HepG2 (cell line): ENCODE results near the gene ABCD2. TPM values are rescaled to one million over a fixed set of nuclear protein-coding genes. Genes with fewer than 3 reads are reported as not detected.
"Not testable (repeated sequence)": the region's sequence is repeated elsewhere in the genome, so short reads cannot be mapped to it uniquely, and the experiment has no call there.

Source experiments
- ATAC-seq: fragments of 200-7000 bp; cut with Tn5 transposase; 3 replicates; pipeline ENCODE4 v1.9.1; 2020; ENCODE audit warnings: mild to moderate bottlenecking, moderate library complexity
- BruUV-seq: library from RNA; stranded (reverse); fragments of 400-500 nt; replicated peaks from 2 replicates; lab custom pipeline; 2021; lab: Mats Ljungman, UMichigan
- CTCF ChIA-PET: fragments of 300-600 bp; formaldehyde crosslinking; extraction: SDS; loops from one replicate; lab custom pipeline; 2021; ENCODE audit warnings: low total read pairs, inconsistent platforms, low intra/inter-chr PET ratio; lab: Yijun Ruan, JAX
- POLR2A ChIA-PET: fragments of 350-600 bp; sonication (Branson Sonifier 250); formaldehyde crosslinking; loops from one replicate; lab custom pipeline; 2020; ENCODE audit warnings: antibody characterized with exemption, inconsistent platforms; lab: Yijun Ruan, JAX
- DNase-seq: peaks from one replicate; pipeline ENCODE4 v3.0.0-alpha.2; 2015; ENCODE audit warnings: low spot score
- FAIRE-seq: peaks from 3 replicates; lab custom pipeline; 2011; peaks lifted over from hg19 to GRCh38; lab: Jason Lieb, UNC
- H2AFZ ChIP-seq: one replicate; pipeline ENCODE4 v1.6.1; 2011; ENCODE audit warnings: low read length, inconsistent platforms
- H3K27ac ChIP-seq: fragments of 300-600 bp; 3 replicates; pipeline ENCODE4 v1.8.0; 2011; ENCODE audit warnings: mixed run types, mild to moderate bottlenecking, mixed read lengths, low read length, inconsistent platforms; ENCODE audit not compliant: insufficient read depth; ENCODE audit errors: extremely low read length
- H3K27me3 ChIP-seq, 2 experiments: fragments of 200-600 bp in 1 of 2; 2 replicates in 1 of 2; 3 replicates in 1 of 2; pipeline versions ENCODE4 v1.6.0 to v1.8.0; 2011; ENCODE audit warnings: low read length in 2 of 2, mild to moderate bottlenecking in 2 of 2, moderate library complexity in 2 of 2, inconsistent platforms in 1 of 2; ENCODE audit not compliant: insufficient read depth in 2 of 2, control insufficient read depth in 1 of 2
- H3K36me3 ChIP-seq, 2 experiments: fragments of 200-600 bp in 1 of 2; replicated peaks in 1 of 2; 2 replicates in 1 of 2; 3 replicates in 1 of 2; pipeline versions ENCODE4 v1.5.1 to v1.8.0; 2011; ENCODE audit warnings: low read length in 2 of 2, inconsistent platforms in 1 of 2; ENCODE audit not compliant: insufficient read depth in 2 of 2, control insufficient read depth in 1 of 2
- H3K4me1 ChIP-seq: 2 replicates; pipeline ENCODE4 v1.5.1; 2012; ENCODE audit warnings: low read length, inconsistent platforms; ENCODE audit not compliant: insufficient read depth
- H3K4me2 ChIP-seq: 2 replicates; pipeline ENCODE4 v1.6.0; 2011; ENCODE audit warnings: low read depth, low read length, inconsistent platforms
- H3K4me3 ChIP-seq, 3 experiments: fragments of 200-600 bp in 1 of 3; sonication (generic), shearing (Covaris generic) in 1 of 3; replicated peaks in 1 of 3; 2 replicates each; pipeline ENCODE4 v1.5.1; 2011 to 2016; ENCODE audit warnings: low read length in 3 of 3, inconsistent platforms in 2 of 3, low read depth in 2 of 3, mild to moderate bottlenecking in 2 of 3, control low read depth in 1 of 3, mixed read lengths in 1 of 3; ENCODE audit not compliant: insufficient read depth in 1 of 3
- H3K79me2 ChIP-seq: one replicate; pipeline ENCODE4 v1.6.1; 2011; ENCODE audit warnings: low read length, inconsistent platforms; ENCODE audit not compliant: insufficient read depth
- H3K9ac ChIP-seq: 2 replicates; pipeline ENCODE4 v1.6.0; 2011; ENCODE audit warnings: mild to moderate bottlenecking, low read depth, low read length, inconsistent platforms; ENCODE audit not compliant: insufficient read depth
- H3K9me3 ChIP-seq: 2 replicates; pipeline ENCODE4 v1.5.1; 2012; ENCODE audit warnings: mild to moderate bottlenecking, low read length
- H4K20me1 ChIP-seq: 2 replicates; pipeline ENCODE4 v1.6.0; 2011; ENCODE audit warnings: inconsistent platforms, mild to moderate bottlenecking, low read length, moderate library complexity; ENCODE audit not compliant: insufficient read depth
- MYC ChIP-seq: sonication (generic); formaldehyde crosslinking; IDR thresholded peaks from 2 replicates; pipeline ENCODE4 v1.9.0; 2021; ENCODE audit warnings: missing genetic modification reagents, borderline replicate concordance
- ZKSCAN8 ChIP-seq: IDR thresholded peaks from 2 replicates; pipeline ENCODE4 v1.6.1; 2016; ENCODE audit warnings: borderline replicate concordance, missing genetic modification reagents, missing compliant biosample characterization
- ZNF17 ChIP-seq: sonication (generic); formaldehyde crosslinking; IDR thresholded peaks from 2 replicates; pipeline ENCODE4 v1.5.0; 2020; ENCODE audit warnings: mild to moderate bottlenecking, missing genetic modification reagents
- ZNF878 ChIP-seq: sonication (generic); formaldehyde crosslinking; IDR thresholded peaks from 2 replicates; pipeline ENCODE4 v1.8.1; 2023; ENCODE audit warnings: mild to moderate bottlenecking, missing genetic modification reagents, moderate library complexity
- WGBS: methylation state at CpG from one replicate; pipeline ENCODE4 v1.1.6; 2017; ENCODE audit warnings: low lambda C conversion rate; 5-methylcytosine and 5-hydroxymethylcytosine counted together
- in situ Hi-C: cut with HindIII; loops from 2 replicates; pipeline ENCODE4 v1.10.0; 2017; ENCODE audit warnings: low pct_unique_long_range_greater_than_20kb; ENCODE audit not compliant: extremely low pct_ligation_motif_present
- intact Hi-C: fragments of 100-400 bp; cut with micrococcal nuclease; formaldehyde crosslinking; loops from one replicate; pipeline ENCODE4 v1.10.0; 2022; ENCODE audit not compliant: unreplicated experiment
- polyA plus RNA-seq, 8 experiments: library from polyadenylated mRNA; depleted of rRNA in 3 of 8; stranded (reverse) in 7 of 8; unstranded in 1 of 8; fragments of >200 nt; fragmentation: Illumina TruSeq in 4 of 8; extraction: Trizol in 4 of 8; gene quantifications; 2 replicates each; pipeline versions ENCODE4 v1.2.1 to v1.2.3, GENCODE V29; 2011 to 2016; ENCODE audit warnings: low read depth in 4 of 8, missing spikeins in 1 of 8, mixed read lengths in 1 of 8; ENCODE audit not compliant: insufficient read depth in 1 of 8
- total RNA-seq, 5 experiments: library from RNA; depleted of rRNA; stranded (reverse); fragments of >200 nt; fragmentation: Illumina TruSeq; extraction: Trizol; gene quantifications; 2 replicates each; pipeline ENCODE4 v1.2.3, GENCODE V29; 2016; ENCODE audit warnings: low read depth in 1 of 5

ABCD2 gene
- total and polyA plus RNA-seq, 2 of the 13 experiments (the other 11 are each of a cell fraction or from before 2014, with no cell fraction given), result not detected

GRCh38 chr12:39526974-39527373 is 92.6 kb downstream of the ABCD2 start:
- Histone ChIP-seq H3K9me3 (peaks cover 11% of the 10 kb centered on the region), H3K36me3 (no peaks in the 10 kb centered on the region), H3K9ac (no peak overlapping the region), H3K27ac (no peak overlapping the region), H3K27me3 (no peaks in the 10 kb centered on the region), H3K79me2 (no peaks in the 10 kb centered on the region), H2AFZ (no peak overlapping the region), H3K4me3 (no peak overlapping the region), H3K4me2 (no peak overlapping the region), H3K4me1 (no peaks in the 10 kb centered on the region), H4K20me1 (no peaks in the 10 kb centered on the region)
- no peak for ATAC-seq
- intact Hi-C loops (no loop called here), in situ Hi-C loops (no loop called here)
- DNase-seq, result no peak
- TF ChIP-seq ZKSCAN8 (CRISPR knock-in tag), result no peak
- TF ChIP-seq MYC (CRISPR knock-in tag), result no peak
- TF ChIP-seq ZNF17 (CRISPR knock-in tag), result no peak
- TF ChIP-seq ZNF878 (CRISPR knock-in tag), result no peak
- FAIRE-seq, result no peak
- ChIA-PET POLR2A (no interaction called here), CTCF (no interaction called here)
- WGBS, result 45% methylated on average over 2 of the region's 2 CpGs
- no TSS peak for BruUV-seq

GRCh38 chr12:39522167-39522566 is 97.4 kb downstream of the ABCD2 start:
- H3K27me3 ChIP-seq, CTCF ChIA-PET, in situ Hi-C loops, intact Hi-C loops, H3K79me2 ChIP-seq, H3K9ac ChIP-seq, POLR2A ChIA-PET, FAIRE-seq, BruUV-seq, ATAC-seq, H3K27ac ChIP-seq, H3K4me3 ChIP-seq, H3K4me2 ChIP-seq, H3K36me3 ChIP-seq, H4K20me1 ChIP-seq, DNase-seq, H3K4me1 ChIP-seq, H2AFZ ChIP-seq: not testable (repeated sequence)
- peaks cover 11% of the 10 kb centered on the region for H3K9me3 ChIP-seq
